Measurements from ENCODE around the gene ZFC3H1.
"Not testable (repeated sequence)": the region's sequence is repeated elsewhere in the genome, so short reads cannot be mapped to it uniquely, and the experiment has no call there.

ZFC3H1 gene

GRCh38 chr12:71663561-71664410, at the start of gene ZFC3H1, which contains the start of gene THAP2:
ZFC3H1 (minus strand) TSS chr12:71663848; CDS start chr12:71663610, 238 bp downstream.
THAP2 (plus strand) TSS chr12:71664301; CDS start chr12:71664510, 209 bp downstream.
- peak; percentile 100 for DNase-seq (ENCODE audit: low read depth)

GRCh38 chr12:71710276-71711125, 46.9 kb upstream of the ZFC3H1 start:
- peak; percentile 90 for DNase-seq (ENCODE audit: low read depth)

- peak; percentile 15 for DNase-seq (ENCODE audit: low read depth)
Measured at GRCh38 chr12:71708658-71709057, 45.0 kb upstream of the ZFC3H1 start.

- no peak for DNase-seq (ENCODE audit: low read depth)
Measured at GRCh38 chr12:71704920-71705319, 41.3 kb upstream of the ZFC3H1 start.

GRCh38 chr12:71703206-71703605, 39.6 kb upstream of the ZFC3H1 start:
- no peak for DNase-seq (ENCODE audit: low read depth)

- no peak for DNase-seq (ENCODE audit: low read depth)
Measured at GRCh38 chr12:71702590-71702989, 38.9 kb upstream of the ZFC3H1 start.

GRCh38 chr12:71702181-71702580, 38.5 kb upstream of the ZFC3H1 start:
- not testable (repeated sequence) for DNase-seq (ENCODE audit: low read depth)

GRCh38 chr12:71695782-71696181, 32.1 kb upstream of the ZFC3H1 start:
- no peak for DNase-seq (ENCODE audit: low read depth)

GRCh38 chr12:71694099-71694820, 30.6 kb upstream of the ZFC3H1 start:
- DNase-seq (ENCODE audit: low read depth): no peak

GRCh38 chr12:71693651-71694050, 30.0 kb upstream of the ZFC3H1 start:
- not testable (repeated sequence) for DNase-seq (ENCODE audit: low read depth)

GRCh38 chr12:71693126-71693525, 29.5 kb upstream of the ZFC3H1 start:
- no peak for DNase-seq (ENCODE audit: low read depth)

GRCh38 chr12:71691504-71692129, 28.0 kb upstream of the ZFC3H1 start:
- no peak for DNase-seq (ENCODE audit: low read depth)

GRCh38 chr12:71688961-71689570, 25.4 kb upstream of the ZFC3H1 start:
- DNase-seq (ENCODE audit: low read depth): no peak

GRCh38 chr12:71687172-71687571, 23.5 kb upstream of the ZFC3H1 start:
- not testable (repeated sequence) for DNase-seq (ENCODE audit: low read depth)

GRCh38 chr12:71686658-71687025, 23.0 kb upstream of the ZFC3H1 start:
- DNase-seq (ENCODE audit: low read depth): peak; percentile 31

- DNase-seq (ENCODE audit: low read depth): peak; percentile 92
Measured at GRCh38 chr12:71685914-71686657, 22.4 kb upstream of the ZFC3H1 start, which contains the start of gene TMEM19. TMEM19 (plus strand) TSS chr12:71686082; CDS start chr12:71686681, 599 bp downstream.

GRCh38 chr12:71685312-71685906, 21.8 kb upstream of the ZFC3H1 start:
- DNase-seq (ENCODE audit: low read depth): no peak

- DNase-seq (ENCODE audit: low read depth): no peak
Measured at GRCh38 chr12:71684081-71684480, 20.4 kb upstream of the ZFC3H1 start.

GRCh38 chr12:71683633-71684032, 20.0 kb upstream of the ZFC3H1 start:
- DNase-seq (ENCODE audit: low read depth): no peak

GRCh38 chr12:71682466-71682865, 18.8 kb upstream of the ZFC3H1 start:
- no peak for DNase-seq (ENCODE audit: low read depth)
